Stimulated activated CD8-positive, alpha-beta memory T cell treated with anti-CD3 and anti-CD28 coated beads, Interleukin-12 subunit alpha, Interleukin-12 subunit beta, amount 100 ng/mL, for 1 hour (primary cell): Measurements from ENCODE around the gene TSPAN10.

Experiments
- DNase-seq: peaks from one replicate; pipeline ENCODE4 v3.0.0-alpha.2; 2020; ENCODE audit warnings: low read depth

The TSPAN10 gene

DNA sequence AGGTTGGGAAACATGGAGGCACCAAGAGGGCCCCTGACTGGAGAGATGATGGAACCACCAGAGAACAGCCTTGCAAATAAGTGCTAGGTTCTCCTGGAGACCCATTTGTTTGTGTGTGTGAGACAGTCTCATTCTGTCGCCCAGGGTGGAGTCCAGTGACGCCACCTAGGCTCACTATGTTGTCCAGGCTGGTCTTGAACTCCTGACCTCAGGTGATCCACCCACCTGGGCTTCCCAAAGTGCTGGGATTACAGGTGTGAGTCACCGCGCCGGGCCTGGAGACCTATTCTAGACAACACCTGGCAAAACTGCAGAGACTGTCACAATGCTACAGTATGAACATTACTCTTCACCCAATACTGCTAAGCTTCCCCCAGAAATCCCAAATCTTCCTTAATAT, 1.6 kb upstream of the TSPAN10 start:
- no peak for DNase-seq

DNA sequence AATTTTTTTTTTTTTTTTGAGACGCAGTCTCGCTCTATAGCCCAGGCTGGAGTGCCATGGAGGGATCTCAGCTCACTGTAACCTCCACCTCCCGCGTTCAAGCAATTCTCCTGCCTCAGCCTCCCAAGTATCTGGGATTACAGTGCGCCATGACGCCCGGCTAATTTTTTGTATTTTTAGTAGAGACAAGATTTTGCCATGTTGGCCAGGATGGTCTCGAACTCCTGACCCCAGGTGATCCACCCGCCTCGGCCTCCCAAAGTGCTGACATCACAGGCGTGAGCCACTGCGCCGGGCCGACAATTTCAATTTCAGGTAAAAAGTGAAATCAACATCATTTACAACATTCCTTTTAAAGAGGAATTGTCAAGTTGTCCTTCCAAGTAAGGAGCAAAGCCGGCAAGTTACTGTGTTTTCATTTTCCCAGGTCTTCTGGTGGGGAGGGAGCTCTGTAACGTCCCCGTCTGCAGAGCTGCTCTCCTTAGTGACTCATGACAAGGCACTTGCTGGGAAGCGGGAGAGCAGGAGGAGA, 957 bp upstream of the TSPAN10 start:
- DNase-seq, result no peak

DNA sequence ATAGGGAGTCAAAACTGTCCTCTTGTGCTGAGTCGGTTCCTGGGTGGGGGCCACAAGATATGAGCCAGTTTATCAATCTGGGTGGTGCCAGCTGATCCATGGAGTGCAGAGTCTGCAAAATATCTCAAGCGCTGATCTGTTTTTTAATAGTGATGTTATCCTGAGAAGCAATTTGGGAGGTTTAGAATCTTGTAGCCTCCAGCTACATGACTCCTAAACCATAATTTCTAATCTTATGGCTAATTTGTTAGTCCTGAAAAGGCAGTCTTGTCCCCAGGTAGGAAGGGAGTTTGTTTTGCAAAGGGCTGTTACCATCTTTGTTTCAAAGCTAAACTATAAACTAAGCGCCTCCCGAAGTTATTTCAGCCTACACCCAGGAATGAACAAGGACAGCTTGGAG, 1.7 kb downstream of the TSPAN10 start:
- DNase-seq, result no peak

DNA sequence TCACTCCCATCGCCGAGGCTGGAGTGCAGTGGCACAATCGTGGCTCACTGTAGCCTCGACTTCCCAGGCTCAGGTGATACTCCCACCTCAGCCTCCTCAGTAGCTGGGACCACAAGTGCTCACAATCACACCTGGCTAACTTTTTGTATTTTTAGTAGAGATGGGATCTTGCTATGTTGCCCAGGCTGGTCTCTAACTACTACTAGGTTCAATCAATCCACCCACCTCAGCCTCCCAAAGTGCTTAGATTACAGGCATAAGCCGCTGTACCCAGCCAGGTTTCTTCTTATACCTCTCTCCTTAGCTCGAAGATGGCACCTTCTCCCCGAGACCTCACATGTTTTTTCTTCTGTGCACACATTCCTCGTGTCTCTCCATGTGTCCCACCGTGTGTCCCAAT, 3.0 kb downstream of the TSPAN10 start:
- DNase-seq, result no peak

- DNase-seq, result no peak
These were observed 5.0 kb downstream of the TSPAN10 start for GRCh38 chr17:81641825-81642489.

GRCh38 chr17:81644496-81644895, 7.5 kb downstream of the TSPAN10 start:
- DNase-seq, result no peak

- no peak for DNase-seq
These were observed 8.3 kb downstream of the TSPAN10 start for GRCh38 chr17:81644976-81645952.

DNA sequence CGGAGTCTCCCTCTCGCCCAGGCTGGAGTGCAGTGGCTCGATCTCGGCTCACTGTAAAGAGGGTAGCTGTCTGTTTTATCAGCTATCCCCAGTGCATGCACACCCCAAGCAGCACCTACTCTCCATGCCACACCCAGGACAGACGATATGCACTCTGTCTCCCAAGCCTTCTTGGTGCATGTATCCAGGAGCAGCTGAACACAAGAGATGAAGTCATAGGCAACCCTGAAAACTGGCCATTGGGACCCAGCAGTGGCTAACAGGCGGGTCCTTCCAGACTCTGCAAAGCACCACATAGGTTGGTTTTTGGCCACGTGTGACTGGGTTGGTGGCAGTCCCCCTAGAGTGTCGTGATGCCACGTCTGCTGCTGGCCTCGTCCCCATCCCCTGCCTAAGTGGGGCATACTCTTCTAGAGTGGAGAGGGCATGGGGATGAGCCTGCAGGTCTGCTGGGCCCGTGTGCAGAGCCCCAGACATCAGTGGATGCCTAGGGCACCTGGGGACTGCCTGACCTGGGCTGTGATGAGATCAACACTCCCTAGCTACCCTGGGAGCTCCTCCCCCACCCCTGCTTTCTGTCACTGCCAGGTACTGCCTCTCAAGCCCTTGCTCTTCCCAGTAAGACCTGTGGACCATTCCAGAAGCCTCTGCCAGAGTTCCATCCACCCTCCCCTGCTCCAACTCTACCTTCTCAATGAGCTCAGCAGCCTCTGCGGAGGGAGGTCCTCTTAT, 10.0 kb downstream of the TSPAN10 start:
- DNase-seq, result no peak

- no peak for DNase-seq
These were observed 10.6 kb downstream of the TSPAN10 start for GRCh38 chr17:81647640-81648012.

GRCh38 chr17:81648013-81648706, 11.2 kb downstream of the TSPAN10 start:
- no peak for DNase-seq

GRCh38 chr17:81648707-81649085, 11.7 kb downstream of the TSPAN10 start:
- no peak for DNase-seq

- DNase-seq, result no peak
These were observed 14.0 kb downstream of the TSPAN10 start for GRCh38 chr17:81650951-81651350.

DNA sequence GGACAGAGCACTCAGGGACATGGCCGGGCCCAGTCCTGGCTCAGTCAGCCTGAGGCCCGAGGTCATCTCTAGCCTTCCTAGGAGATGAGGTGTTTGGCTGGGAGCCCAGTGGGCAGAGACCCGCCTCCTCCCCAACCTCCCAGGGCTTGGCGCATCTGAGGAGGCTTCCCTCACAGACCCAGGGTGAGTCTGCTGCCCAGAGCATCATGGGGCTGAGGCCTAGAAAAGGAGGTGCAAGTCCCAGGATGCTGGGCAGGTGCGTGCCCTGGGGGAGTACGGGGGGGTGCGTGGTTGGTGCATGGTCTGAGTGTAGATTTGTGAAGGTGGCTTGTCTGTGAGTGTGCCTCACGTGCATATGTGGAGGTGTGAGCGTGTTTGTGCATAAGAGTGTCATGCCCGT, 14.7 kb downstream of the TSPAN10 start:
- DNase-seq, result no peak

GRCh38 chr17:81652906-81653771, 16.1 kb downstream of the TSPAN10 start:
- no peak for DNase-seq

- no peak for DNase-seq
These were observed 18.6 kb downstream of the TSPAN10 start for GRCh38 chr17:81655378-81656117.

- DNase-seq, result no peak
These were observed 19.2 kb downstream of the TSPAN10 start, which contains the start of gene PDE6G for GRCh38 chr17:81656118-81656743. TSS of gene PDE6G (minus strand) at chr17:81656542. CDS start at chr17:81653305, 3,237 bp downstream.

GRCh38 chr17:81656835-81657234, 19.8 kb downstream of the TSPAN10 start:
- DNase-seq, result no peak

DNA sequence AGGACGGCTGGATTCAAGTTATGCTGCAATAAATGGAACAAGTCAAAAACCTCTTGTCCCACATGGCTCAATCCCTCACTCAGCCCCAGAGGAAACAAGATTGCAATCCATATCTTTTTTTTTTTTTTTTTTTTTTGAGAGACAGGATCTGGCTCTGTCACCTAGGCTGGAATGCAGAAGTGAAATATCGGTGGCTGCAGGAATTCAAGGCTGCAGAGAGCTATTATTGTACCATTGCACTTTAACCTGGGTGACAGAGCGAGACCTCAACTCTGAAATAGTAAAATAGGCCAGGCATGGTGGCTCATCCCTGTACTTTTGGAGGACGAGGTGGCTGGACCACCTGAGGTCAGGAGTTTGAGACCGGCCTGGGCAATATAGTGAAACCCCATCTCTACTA, 22.0 kb downstream of the TSPAN10 start:
- DNase-seq, result no peak

- DNase-seq, result no peak
These were observed 23.4 kb downstream of the TSPAN10 start for GRCh38 chr17:81660441-81660840.

- no peak for DNase-seq
These were observed 25.0 kb downstream of the TSPAN10 start for GRCh38 chr17:81662002-81662401.
